Large intestine (tissue), 3 donors: Measurements from ENCODE around the gene CLSTN2. TPM values are rescaled to one million over a fixed set of nuclear protein-coding genes. Genes with fewer than 3 reads are reported as not detected.

Source experiments
- DNase-seq, 2 donors: peaks; one replicate each; pipeline versions ENCODE4 v3.0.0 to v3.0.0-alpha.2; 2013
- H3K27ac ChIP-seq: one replicate; pipeline ENCODE4 v1.5.1; 2013; ENCODE audit warnings: low read length
- H3K27me3 ChIP-seq: 2 replicates; pipeline ENCODE4 v1.6.1; 2013; ENCODE audit warnings: low read length; ENCODE audit not compliant: control insufficient read depth, insufficient read depth
- H3K36me3 ChIP-seq: 2 replicates; pipeline ENCODE4 v1.6.1; 2013; ENCODE audit warnings: low read length; ENCODE audit not compliant: control insufficient read depth, insufficient read depth
- H3K4me1 ChIP-seq: one replicate; pipeline ENCODE4 v1.6.1; 2013; ENCODE audit warnings: low read length; ENCODE audit not compliant: control insufficient read depth, insufficient read depth
- H3K4me3 ChIP-seq: one replicate; pipeline ENCODE4 v1.5.1; 2013; ENCODE audit warnings: low read length
- H3K9me3 ChIP-seq: one replicate; pipeline ENCODE4 v1.6.1; 2013; ENCODE audit warnings: mild to moderate bottlenecking, low read depth, low read length, moderate library complexity; ENCODE audit not compliant: control insufficient read depth
- WGBS: methylation state at CpG from one replicate; pipeline ENCODE4 v1.1.5; 2013; ENCODE audit warnings: low lambda C conversion rate; ENCODE audit not compliant: insufficient coverage; 5-methylcytosine and 5-hydroxymethylcytosine counted together
- polyA plus RNA-seq: library from polyadenylated mRNA; unstranded; fragments of 120-200 nt; gene quantifications from one replicate; pipeline ENCODE4 v1.2.1, GENCODE V29; 2013

Gene CLSTN2
- polyA plus RNA-seq, 1 donor = 1.8 TPM

GRCh38 chr3:140077406-140077805, 142.4 kb downstream of the CLSTN2 start:
- H3K27ac ChIP-seq = no peak overlapping the region
- H3K4me3 ChIP-seq = no peak overlapping the region
- 80% methylated on average over 1 of the region's 3 CpGs for WGBS
- H3K4me1 ChIP-seq = no peaks in the 10 kb centered on the region
- peaks cover 4% of the 10 kb centered on the region for H3K27me3 ChIP-seq
- H3K9me3 ChIP-seq = no peaks in the 10 kb centered on the region
- no peak for DNase-seq
- H3K36me3 ChIP-seq = no peaks in the 10 kb centered on the region

GRCh38 chr3:140078343-140078742, 143.4 kb downstream of the CLSTN2 start:
- Histone ChIP-seq H3K9me3 (no peaks in the 10 kb centered on the region), H3K4me3 (no peak overlapping the region), H3K4me1 (no peaks in the 10 kb centered on the region), H3K27me3 (peaks cover 4% of the 10 kb centered on the region), H3K27ac (no peak overlapping the region), H3K36me3 (no peaks in the 10 kb centered on the region)
- WGBS = 67% methylated on average over 1 of the region's 4 CpGs
- no peak for DNase-seq

GRCh38 chr3:140078940-140079339, 144.0 kb downstream of the CLSTN2 start:
- H3K9me3 ChIP-seq = no peaks in the 10 kb centered on the region
- no peaks in the 10 kb centered on the region for H3K36me3 ChIP-seq
- DNase-seq = no peak
- H3K27ac ChIP-seq = no peak overlapping the region
- peaks cover 4% of the 10 kb centered on the region for H3K27me3 ChIP-seq
- H3K4me3 ChIP-seq = no peak overlapping the region
- no peaks in the 10 kb centered on the region for H3K4me1 ChIP-seq
- WGBS = no CpG with 5 or more reads among the region's 1 CpG

- Histone ChIP-seq H3K27me3 (peaks cover 4% of the 10 kb centered on the region), H3K4me1 (no peaks in the 10 kb centered on the region), H3K9me3 (no peaks in the 10 kb centered on the region), H3K27ac (no peak overlapping the region), H3K4me3 (no peak overlapping the region), H3K36me3 (no peaks in the 10 kb centered on the region)
- no peak for DNase-seq
- no CpG with 5 or more reads among the region's 1 CpG for WGBS
Observed at GRCh38 chr3:140081887-140082286, 146.9 kb downstream of the CLSTN2 start.

- no peaks in the 10 kb centered on the region for H3K4me1 ChIP-seq
- H3K27ac ChIP-seq = no peak overlapping the region
- no peaks in the 10 kb centered on the region for H3K27me3 ChIP-seq
- H3K36me3 ChIP-seq = no peaks in the 10 kb centered on the region
- no peak overlapping the region for H3K4me3 ChIP-seq
- no peaks in the 10 kb centered on the region for H3K9me3 ChIP-seq
- DNase-seq = no peak
- no CpG with 5 or more reads among the region's 5 CpGs for WGBS
Observed at GRCh38 chr3:140085001-140085400, 150.0 kb downstream of the CLSTN2 start.

- WGBS = no CpG with 5 or more reads among the region's 1 CpG
- Histone ChIP-seq H3K9me3 (no peaks in the 10 kb centered on the region), H3K36me3 (no peaks in the 10 kb centered on the region), H3K27ac (no peak overlapping the region), H3K4me1 (no peaks in the 10 kb centered on the region), H3K4me3 (no peak overlapping the region), H3K27me3 (no peaks in the 10 kb centered on the region)
- DNase-seq = no peak
Observed at GRCh38 chr3:140086642-140087041, 151.7 kb downstream of the CLSTN2 start.

GRCh38 chr3:140088058-140088457, 153.1 kb downstream of the CLSTN2 start:
- Histone ChIP-seq H3K4me1 (no peaks in the 10 kb centered on the region), H3K9me3 (no peaks in the 10 kb centered on the region), H3K36me3 (no peaks in the 10 kb centered on the region), H3K27me3 (no peaks in the 10 kb centered on the region), H3K4me3 (no peak overlapping the region), H3K27ac (no peak overlapping the region)
- 0% methylated on average over 1 of the region's 3 CpGs for WGBS
- no peak for DNase-seq

- no peaks in the 10 kb centered on the region for H3K36me3 ChIP-seq
- no peak overlapping the region for H3K27ac ChIP-seq
- no peaks in the 10 kb centered on the region for H3K9me3 ChIP-seq
- no peaks in the 10 kb centered on the region for H3K4me1 ChIP-seq
- no peaks in the 10 kb centered on the region for H3K27me3 ChIP-seq
- WGBS = no CpG with 5 or more reads among the region's 2 CpGs
- DNase-seq = no peak
- no peak overlapping the region for H3K4me3 ChIP-seq
Observed at GRCh38 chr3:140088513-140088912, 153.5 kb downstream of the CLSTN2 start.

GRCh38 chr3:140089403-140090072, 154.6 kb downstream of the CLSTN2 start:
- no peaks in the 10 kb centered on the region for H3K4me1 ChIP-seq
- DNase-seq = no peak
- WGBS = 100% methylated on average over 1 of the region's 2 CpGs
- no peaks in the 10 kb centered on the region for H3K9me3 ChIP-seq
- H3K4me3 ChIP-seq = no peak overlapping the region
- H3K36me3 ChIP-seq = no peaks in the 10 kb centered on the region
- no peak overlapping the region for H3K27ac ChIP-seq
- H3K27me3 ChIP-seq = no peaks in the 10 kb centered on the region

- H3K27ac ChIP-seq = no peak overlapping the region
- H3K27me3 ChIP-seq = peaks cover 7% of the 10 kb centered on the region
- no peak overlapping the region for H3K4me3 ChIP-seq
- DNase-seq = no peak
- no peaks in the 10 kb centered on the region for H3K4me1 ChIP-seq
- H3K9me3 ChIP-seq = no peaks in the 10 kb centered on the region
- WGBS = no CpG with 5 or more reads among the region's 3 CpGs
- H3K36me3 ChIP-seq = no peaks in the 10 kb centered on the region
Observed at GRCh38 chr3:140091143-140091542, 156.2 kb downstream of the CLSTN2 start.

- no peaks in the 10 kb centered on the region for H3K9me3 ChIP-seq
- H3K27me3 ChIP-seq = peaks cover 7% of the 10 kb centered on the region
- no peaks in the 10 kb centered on the region for H3K36me3 ChIP-seq
- DNase-seq = no peak
- H3K27ac ChIP-seq = no peak overlapping the region
- no CpG with 5 or more reads among the region's 8 CpGs for WGBS
- no peaks in the 10 kb centered on the region for H3K4me1 ChIP-seq
- no peak overlapping the region for H3K4me3 ChIP-seq
Observed at GRCh38 chr3:140092848-140093536, 158.0 kb downstream of the CLSTN2 start.
